Panc1 (cell line): Measurements from ENCODE around the gene FKBP14. TPM values are rescaled to one million over a fixed set of nuclear protein-coding genes. Genes with fewer than 3 reads are reported as not detected.

Experiments
- ATAC-seq: fragments of 200-7000 bp; cut with Tn5 transposase; 2 replicates; pipeline ENCODE4 v1.9.1; 2020; ENCODE audit warnings: mild to moderate bottlenecking, moderate library complexity
- BruUV-seq: library from RNA; stranded (reverse); fragments of 400-500 nt; replicated peaks from 2 replicates; lab custom pipeline; 2021; lab: Mats Ljungman, UMichigan
- CTCF ChIA-PET: fragments of 300-600 bp; sonication (Branson Sonifier 250); formaldehyde crosslinking; loops from one replicate; lab custom pipeline; 2022; ENCODE audit warnings: antibody characterized with exemption; lab: Charles Lee
- POLR2A ChIA-PET: fragments of 300-600 bp; sonication (Branson Sonifier 250); formaldehyde crosslinking; loops from one replicate; lab custom pipeline; 2022; ENCODE audit warnings: antibody characterized with exemption; lab: Charles Lee
- DNase-seq: peaks from one replicate; pipeline ENCODE4 v3.0.0-alpha.2; 2010; ENCODE audit warnings: low read depth, low spot score
- H3K27ac ChIP-seq: 2 replicates; pipeline ENCODE4 v1.5.1; 2011; ENCODE audit warnings: mild to moderate bottlenecking, low read length, inconsistent platforms
- H3K27me3 ChIP-seq: fragments of 200-500 bp; sonication (Bioruptor generic); 2 replicates; pipeline ENCODE4 v1.6.0; 2014; ENCODE audit warnings: low read length, inconsistent platforms; ENCODE audit not compliant: control insufficient read depth, insufficient read depth
- H3K36me3 ChIP-seq: fragments of 200-500 bp; sonication (Bioruptor generic); 2 replicates; pipeline ENCODE4 v1.5.1; 2014; ENCODE audit warnings: inconsistent platforms, mild to moderate bottlenecking, low read length, moderate library complexity; ENCODE audit not compliant: control insufficient read depth, insufficient read depth
- H3K4me1 ChIP-seq: 2 replicates; pipeline ENCODE4 v1.5.1; 2011; ENCODE audit warnings: inconsistent platforms, mild to moderate bottlenecking, low read length, moderate library complexity; ENCODE audit not compliant: control insufficient read depth, insufficient read depth
- H3K4me3 ChIP-seq, 2 experiments: 2 replicates each; pipeline ENCODE4 v1.5.1; 2011 to 2012; ENCODE audit warnings: low read depth in 2 of 2, low read length in 2 of 2, mild to moderate bottlenecking in 2 of 2, inconsistent platforms in 1 of 2, moderate library complexity in 1 of 2
- H3K9me3 ChIP-seq: fragments of 200-500 bp; sonication (Bioruptor generic); 2 replicates; pipeline ENCODE4 v1.5.1; 2014; ENCODE audit warnings: low read depth, mild to moderate bottlenecking, inconsistent platforms, low read length, moderate library complexity; ENCODE audit not compliant: control insufficient read depth, insufficient read depth
- CTCF ChIP-seq: fragments of 450-650 bp; IDR thresholded peaks from 2 replicates; pipeline ENCODE4 v1.5.1; 2017; ENCODE audit warnings: mild to moderate bottlenecking
- POLR2AphosphoS5 ChIP-seq: IDR thresholded peaks from 2 replicates; pipeline ENCODE4 v1.6.1; 2012; ENCODE audit warnings: mild to moderate bottlenecking, low read depth, low read length, moderate library complexity
- REST ChIP-seq, 2 experiments: IDR thresholded peaks; 2 replicates each; pipeline ENCODE4 v1.6.1; 2011 to 2012; ENCODE audit warnings: low read depth in 2 of 2, control low read depth in 1 of 2, low read length in 1 of 2, mild to moderate bottlenecking in 1 of 2, moderate library complexity in 1 of 2; ENCODE audit not compliant: insufficient read depth in 1 of 2
- SIN3A ChIP-seq: IDR thresholded peaks from 2 replicates; pipeline ENCODE4 v1.6.1; 2012; ENCODE audit warnings: low read depth, mild to moderate bottlenecking, low read length, moderate library complexity, borderline replicate concordance; ENCODE audit not compliant: insufficient read depth
- TCF7L2 ChIP-seq: IDR thresholded peaks from 2 replicates; pipeline ENCODE4 v1.6.1; 2011; ENCODE audit warnings: mild to moderate bottlenecking, low read depth, low read length, inconsistent platforms
- in situ Hi-C: cut with HindIII; loops from 2 replicates; pipeline ENCODE4 v1.10.0; 2016; ENCODE audit warnings: low sequenced_read_pairs, low pct_unique_long_range_greater_than_20kb
- intact Hi-C: fragments of 100-400 bp; cut with micrococcal nuclease; formaldehyde crosslinking; loops from one replicate; pipeline ENCODE4 v1.10.0; 2022; ENCODE audit not compliant: unreplicated experiment
- total RNA-seq: library from RNA; stranded (reverse); gene quantifications from one replicate; pipeline ENCODE4 v1.2.1, GENCODE V29; 2021; ENCODE audit not compliant: unreplicated experiment

The FKBP14 gene
- total RNA-seq, 1 experiment from 2014 or later, result 36.0 TPM

- in situ Hi-C loops, result no loop called here
- CTCF ChIA-PET, result no interaction called here
- TF ChIP-seq SIN3A (no peak), TCF7L2 (no peak), CTCF (no peak), REST (IDR thresholded peaks at IDR 0.05; ENCODE audit: insufficient read depth in 1 of 2, low read depth in 2 of 2, low read length in 1 of 2) (no peak), POLR2AphosphoS5 (no peak)
- ATAC-seq (no peak), DNase-seq (no peak)
- Histone ChIP-seq H3K9me3 (peaks cover 16% of the 10 kb centered on the region), H3K4me1 (peaks cover 6% of the 10 kb centered on the region), H3K36me3 (no peaks in the 10 kb centered on the region), H3K4me3 (no peak overlapping the region), H3K27ac (no peak overlapping the region), H3K27me3 (no peaks in the 10 kb centered on the region)
- BruUV-seq, result no TSS peak
- POLR2A ChIA-PET, result interaction anchor here (0.6 kb wide), 1 partner anchor 1727 kb away, joined by 3 read pairs; no protein-coding TSS in a partner anchor
- intact Hi-C loops, result no loop called here
These were observed 30.9 kb downstream of the FKBP14 start for GRCh38 chr7:29995652-29996051.

- in situ Hi-C loops, result no loop called here
- POLR2A ChIA-PET, result interaction anchor here (0.6 kb wide), 1 partner anchor 17 kb away, joined by 10 read pairs; no protein-coding TSS in a partner anchor
- Histone ChIP-seq H3K27me3 (no peaks in the 10 kb centered on the region), H3K4me1 (peaks cover 9% of the 10 kb centered on the region), H3K27ac (no peak overlapping the region), H3K9me3 (peaks cover 16% of the 10 kb centered on the region), H3K4me3 (no peak overlapping the region), H3K36me3 (no peaks in the 10 kb centered on the region; the same call in 1 of the 2 replicates)
- BruUV-seq, result no TSS peak
- CTCF ChIA-PET, result interaction anchor here (1.5 kb wide), 1 partner anchor 69 kb away, joined by 3 read pairs; no protein-coding TSS in a partner anchor
- DNase-seq (no peak), ATAC-seq (no peak)
- intact Hi-C loops, result no loop called here
- TF ChIP-seq CTCF (no peak), TCF7L2 (no peak), POLR2AphosphoS5 (no peak), REST (IDR thresholded peaks at IDR 0.05; ENCODE audit: insufficient read depth in 1 of 2, low read depth in 2 of 2, low read length in 1 of 2) (no peak), SIN3A (no peak)
These were observed 33.4 kb downstream of the FKBP14 start for GRCh38 chr7:29993140-29993539.
